ENCODE results near the gene C2CD3.

The C2CD3 gene

DNA sequence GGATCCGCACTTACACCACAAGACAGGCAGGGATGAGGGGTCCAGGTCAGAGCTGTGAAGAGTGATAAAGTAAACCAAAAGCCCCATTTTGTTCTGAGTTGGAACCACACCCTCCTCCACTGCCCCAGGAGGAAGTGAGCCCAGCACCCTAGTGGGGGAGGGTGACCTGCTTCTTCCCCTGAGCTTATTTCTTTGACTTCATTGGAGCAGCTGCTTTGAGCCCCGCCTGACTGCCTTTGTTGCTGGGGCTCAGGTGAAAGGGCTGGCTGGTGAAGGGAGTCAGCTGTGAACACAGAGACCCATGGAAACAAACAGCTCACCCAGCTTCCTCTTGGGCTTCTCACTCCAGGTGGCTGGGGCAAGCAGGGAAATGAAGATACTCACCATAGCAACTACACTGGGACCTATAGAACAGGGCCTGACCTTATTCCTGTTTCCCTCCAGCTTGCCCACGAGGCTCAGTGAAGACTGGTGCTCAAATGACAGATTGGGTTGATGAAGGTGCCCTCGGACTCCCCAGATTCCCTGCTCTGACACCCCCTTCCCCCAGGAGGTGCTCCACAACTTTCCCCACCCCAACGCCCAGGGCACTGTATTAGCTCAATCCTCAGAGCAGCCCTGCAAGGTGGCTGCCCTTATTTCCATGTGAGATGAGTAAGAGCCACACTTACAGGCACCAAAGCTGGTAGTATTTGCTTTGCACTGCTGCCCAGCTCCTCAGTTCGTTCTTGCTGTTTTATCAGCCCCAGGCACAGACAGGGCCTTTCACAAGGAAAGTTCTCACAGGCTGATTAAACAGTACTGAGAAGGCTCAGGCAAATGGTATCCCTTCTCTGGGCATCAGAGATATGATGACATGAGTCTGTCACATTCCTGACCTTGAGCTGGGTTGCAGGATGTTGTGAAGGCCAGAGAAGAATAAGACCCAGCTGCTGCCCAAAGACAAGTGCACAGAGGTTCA is 190.5 kb downstream of the C2CD3 start:
- peaks cover 53% of the 10 kb centered on the region for H3K36me3 ChIP-seq (ENCODE audit: control insufficient read depth, low read depth, low read length)
- H3K27ac ChIP-seq (ENCODE audit: low read length): no peak overlapping the region
- H3K27me3 ChIP-seq (ENCODE audit: control insufficient read depth, insufficient read depth, low read length): no peaks in the 10 kb centered on the region
- no peaks in the 10 kb centered on the region for H3K9me3 ChIP-seq (ENCODE audit: control insufficient read depth, low read depth, low read length)
- no peak overlapping the region for H3K4me3 ChIP-seq (ENCODE audit: low read length)
- H3K9ac ChIP-seq (ENCODE audit: low read length): no peak overlapping the region
- H3K4me1 ChIP-seq (ENCODE audit: control insufficient read depth, low read depth, low read length): peaks cover 23% of the 10 kb centered on the region

DNA sequence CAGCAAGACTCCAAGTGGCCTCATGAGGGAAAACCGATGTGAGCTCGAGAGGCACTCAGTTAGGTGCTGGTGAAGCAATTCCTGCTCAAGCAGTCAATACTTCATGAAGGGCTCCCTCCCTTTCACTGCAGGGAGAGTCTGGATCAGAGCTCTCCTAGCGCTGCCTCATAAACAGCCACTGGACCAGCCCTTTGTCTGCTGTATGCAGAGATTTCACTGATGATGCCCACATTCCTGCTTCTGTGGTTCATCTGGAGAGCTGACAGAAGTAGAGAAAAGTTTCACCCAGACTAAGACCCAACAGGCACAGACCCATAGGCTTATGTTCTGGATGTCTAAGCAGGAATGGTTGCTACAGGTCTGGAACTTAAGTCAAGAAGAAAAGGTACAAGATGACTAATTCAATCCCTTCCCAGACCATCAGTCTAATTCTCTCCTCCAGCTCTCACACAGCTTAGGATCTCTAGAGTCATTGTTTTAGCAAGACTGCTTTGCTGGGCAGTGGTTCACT is 192.2 kb downstream of the C2CD3 start:
- no peak overlapping the region for H3K27ac ChIP-seq (ENCODE audit: low read length)
- no peaks in the 10 kb centered on the region for H3K27me3 ChIP-seq (ENCODE audit: control insufficient read depth, insufficient read depth, low read length)
- no peaks in the 10 kb centered on the region for H3K9me3 ChIP-seq (ENCODE audit: control insufficient read depth, low read depth, low read length)
- H3K4me1 ChIP-seq (ENCODE audit: control insufficient read depth, low read depth, low read length): peaks cover 20% of the 10 kb centered on the region
- H3K36me3 ChIP-seq (ENCODE audit: control insufficient read depth, low read depth, low read length): peaks cover 57% of the 10 kb centered on the region
- H3K9ac ChIP-seq (ENCODE audit: low read length): no peak overlapping the region
- H3K4me3 ChIP-seq (ENCODE audit: low read length): no peak overlapping the region

DNA sequence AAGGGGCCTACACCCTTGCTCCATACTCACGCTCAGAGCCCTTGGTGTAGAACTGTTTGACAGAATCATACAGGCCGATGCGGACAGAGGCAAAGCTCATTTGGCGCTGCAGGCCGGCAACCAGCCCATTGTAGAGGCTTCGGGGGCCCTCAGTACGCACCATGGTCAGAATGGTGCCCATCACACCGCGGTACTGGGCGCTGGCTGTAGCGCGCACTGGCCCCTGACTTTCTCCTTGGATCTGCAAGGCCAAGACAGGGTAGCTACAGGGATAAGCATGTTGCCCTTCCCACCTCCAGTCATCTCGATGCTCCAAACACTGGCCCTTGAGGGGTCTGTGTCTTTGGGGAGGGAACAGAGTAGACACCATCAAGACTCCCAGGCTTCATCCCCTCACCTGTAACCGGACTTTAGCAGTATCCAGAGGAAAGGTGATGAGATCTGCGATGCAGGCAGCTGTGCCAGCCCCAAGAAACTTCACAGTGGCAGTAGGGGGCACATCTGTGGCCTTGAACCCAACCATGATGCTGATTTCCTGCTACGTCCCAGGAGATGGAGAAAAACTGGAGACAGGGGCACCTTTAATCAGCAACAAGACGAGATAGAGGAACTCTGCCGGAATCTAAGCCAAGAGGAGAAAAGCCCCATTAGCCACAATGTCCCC is 192.8 kb downstream of the C2CD3 start:
- no peak overlapping the region for H3K4me3 ChIP-seq (ENCODE audit: low read length)
- no peaks in the 10 kb centered on the region for H3K27me3 ChIP-seq (ENCODE audit: control insufficient read depth, insufficient read depth, low read length)
- H3K27ac ChIP-seq (ENCODE audit: low read length): no peak overlapping the region
- H3K36me3 ChIP-seq (ENCODE audit: control insufficient read depth, low read depth, low read length): peaks cover 57% of the 10 kb centered on the region
- no peak overlapping the region for H3K9ac ChIP-seq (ENCODE audit: low read length)
- no peaks in the 10 kb centered on the region for H3K9me3 ChIP-seq (ENCODE audit: control insufficient read depth, low read depth, low read length)
- H3K4me1 ChIP-seq (ENCODE audit: control insufficient read depth, low read depth, low read length): peaks cover 18% of the 10 kb centered on the region

DNA sequence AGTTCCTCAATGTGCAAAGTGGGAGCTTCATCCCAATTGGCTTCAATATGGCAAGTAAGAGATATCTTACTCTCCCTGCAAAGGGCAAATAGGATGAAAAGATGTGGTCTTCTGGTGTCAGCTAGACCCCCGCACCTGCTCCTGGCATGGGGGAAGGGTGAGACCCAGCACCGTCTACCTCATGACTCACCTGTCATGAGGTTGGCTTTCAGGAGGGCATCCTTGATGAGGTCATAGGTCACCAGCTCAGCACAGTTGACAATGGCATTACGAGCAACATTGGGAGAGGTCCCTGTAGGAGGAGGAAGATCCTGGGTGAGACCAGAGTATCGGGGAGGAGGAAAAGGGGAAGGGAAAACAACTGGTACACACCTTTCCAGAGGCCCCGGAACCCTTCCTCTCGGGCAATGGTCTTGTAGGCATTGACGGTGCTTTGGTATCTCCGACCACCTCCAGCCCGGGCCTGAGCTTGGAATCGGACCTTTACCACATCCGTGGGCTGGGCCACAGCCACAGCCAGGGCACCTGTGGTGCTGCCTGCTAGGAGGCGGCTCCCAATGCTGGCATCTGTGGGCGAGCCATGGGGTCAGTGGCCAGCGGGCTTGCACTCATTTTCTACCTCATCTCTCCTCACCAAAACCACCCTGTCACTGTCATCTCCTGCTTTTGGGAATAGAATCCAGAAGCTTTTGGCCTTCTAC is 194.2 kb downstream of the C2CD3 start:
- Histone ChIP-seq H3K9ac (ENCODE audit: low read length) (no peak overlapping the region), H3K9me3 (ENCODE audit: control insufficient read depth, low read depth, low read length) (no peaks in the 10 kb centered on the region), H3K36me3 (ENCODE audit: control insufficient read depth, low read depth, low read length) (peaks cover 57% of the 10 kb centered on the region), H3K4me1 (ENCODE audit: control insufficient read depth, low read depth, low read length) (peaks cover 15% of the 10 kb centered on the region), H3K27me3 (ENCODE audit: control insufficient read depth, insufficient read depth, low read length) (no peaks in the 10 kb centered on the region), H3K4me3 (ENCODE audit: low read length) (no peak overlapping the region), H3K27ac (ENCODE audit: low read length) (no peak overlapping the region)

DNA sequence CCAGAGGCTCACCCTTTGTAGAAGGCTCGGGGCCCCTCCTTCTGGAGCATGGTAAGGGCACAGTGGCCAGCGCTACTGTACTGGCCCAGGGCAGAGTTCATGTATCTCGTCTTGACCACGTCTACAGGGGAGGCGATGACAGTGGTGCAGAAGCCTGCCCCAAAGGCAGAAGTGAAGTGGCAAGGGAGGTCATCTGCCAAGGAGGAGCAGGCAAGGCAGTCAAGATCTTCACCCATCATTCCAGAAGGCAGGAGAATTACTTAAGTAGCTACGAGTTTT is 195.4 kb downstream of the C2CD3 start:
- peaks cover 4% of the 10 kb centered on the region for H3K4me1 ChIP-seq (ENCODE audit: control insufficient read depth, low read depth, low read length)
- H3K9me3 ChIP-seq (ENCODE audit: control insufficient read depth, low read depth, low read length): no peaks in the 10 kb centered on the region
- H3K27ac ChIP-seq (ENCODE audit: low read length): no peak overlapping the region
- H3K27me3 ChIP-seq (ENCODE audit: control insufficient read depth, insufficient read depth, low read length): no peaks in the 10 kb centered on the region
- no peak overlapping the region for H3K4me3 ChIP-seq (ENCODE audit: low read length)
- H3K36me3 ChIP-seq (ENCODE audit: control insufficient read depth, low read depth, low read length): peaks cover 50% of the 10 kb centered on the region
- no peak overlapping the region for H3K9ac ChIP-seq (ENCODE audit: low read length)

DNA sequence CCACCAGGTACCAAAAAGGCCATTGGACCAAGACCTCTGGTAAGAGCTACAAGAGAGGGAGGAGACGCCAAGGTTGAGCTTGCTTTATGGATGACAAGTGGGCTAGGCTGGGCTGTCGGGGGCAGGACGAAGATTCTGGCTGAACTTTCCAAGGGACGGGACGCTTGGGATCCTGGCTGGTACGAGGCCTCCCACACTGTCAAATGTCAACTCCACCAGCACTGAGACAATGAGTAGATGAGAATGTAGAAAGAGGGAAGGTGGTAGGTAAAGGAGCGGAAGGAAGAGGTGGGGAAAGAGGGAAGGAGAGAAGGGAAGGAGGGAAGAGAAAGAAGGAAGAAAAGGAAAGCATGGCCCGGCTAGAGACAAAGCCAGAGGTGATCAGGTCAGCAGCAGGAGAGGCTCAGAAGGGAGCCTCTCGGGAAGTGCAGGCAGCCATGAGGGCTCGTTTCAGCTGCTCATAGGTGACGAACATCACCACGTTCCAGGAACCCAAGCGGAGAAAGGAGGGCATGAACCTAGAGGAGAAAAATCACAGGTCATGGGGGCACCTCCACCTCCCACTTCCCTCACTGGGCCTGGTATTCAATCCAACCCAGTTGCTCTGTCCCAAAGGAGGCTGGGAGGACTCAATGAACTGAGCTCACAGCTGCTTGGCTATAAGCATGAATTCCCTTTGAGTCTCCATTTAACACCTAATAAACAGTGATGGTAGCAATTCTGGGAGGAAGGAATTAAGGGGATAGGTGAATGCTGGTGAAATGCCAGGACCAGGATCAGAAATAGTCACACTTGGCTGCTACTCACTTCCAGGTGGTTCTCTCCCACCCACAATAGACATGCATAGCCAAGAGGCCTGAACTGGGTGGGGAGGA is 196.0 kb downstream of the C2CD3 start:
- no peaks in the 10 kb centered on the region for H3K27me3 ChIP-seq (ENCODE audit: control insufficient read depth, insufficient read depth, low read length)
- H3K4me3 ChIP-seq (ENCODE audit: low read length): no peak overlapping the region
- no peak overlapping the region for H3K9ac ChIP-seq (ENCODE audit: low read length)
- H3K27ac ChIP-seq (ENCODE audit: low read length): no peak overlapping the region
- no peaks in the 10 kb centered on the region for H3K4me1 ChIP-seq (ENCODE audit: control insufficient read depth, low read depth, low read length)
- no peaks in the 10 kb centered on the region for H3K9me3 ChIP-seq (ENCODE audit: control insufficient read depth, low read depth, low read length)
- H3K36me3 ChIP-seq (ENCODE audit: control insufficient read depth, low read depth, low read length): peaks cover 47% of the 10 kb centered on the region

DNA sequence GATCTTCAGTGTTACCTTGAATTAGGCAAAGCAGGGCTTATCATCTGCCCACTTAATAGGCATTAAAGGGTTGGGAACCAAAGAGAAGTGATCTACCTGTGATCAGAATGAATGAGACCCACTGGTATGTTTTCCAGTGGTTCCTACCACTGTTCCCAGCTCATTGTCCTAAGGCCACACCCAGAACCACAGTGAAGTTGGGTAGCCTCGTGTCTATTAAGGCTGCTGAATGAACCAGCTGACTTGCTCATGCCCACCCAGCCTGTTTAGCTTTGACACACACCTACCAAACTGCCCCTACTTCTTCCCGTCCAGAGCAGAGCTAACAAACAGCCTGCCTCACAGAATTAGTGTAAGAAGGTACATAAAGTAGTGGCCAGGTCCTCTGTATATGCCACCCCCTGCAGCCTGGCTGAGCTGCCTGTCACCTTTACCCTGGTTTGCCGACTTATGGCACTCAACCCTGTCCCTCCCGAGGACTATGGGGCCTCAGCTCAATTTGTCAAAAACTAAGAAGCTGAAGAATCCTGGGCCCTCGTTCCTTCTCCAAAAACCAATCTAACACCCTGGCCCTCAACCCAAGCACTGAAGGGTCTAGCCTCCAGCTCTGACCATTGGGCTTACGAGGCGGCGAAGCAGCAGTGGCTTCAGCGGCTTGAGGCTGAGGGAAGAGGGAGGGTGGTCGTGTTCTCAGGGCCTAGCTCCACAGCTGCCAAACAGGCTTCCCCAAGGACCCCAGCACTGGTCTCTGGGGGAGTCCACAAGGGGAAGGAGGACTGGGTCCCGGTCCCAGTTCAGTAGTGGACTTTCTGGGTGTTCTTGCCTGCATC is 198.0 kb downstream of the C2CD3 start:
- Histone ChIP-seq H3K9ac (ENCODE audit: low read length) (no peak overlapping the region), H3K27ac (ENCODE audit: low read length) (no peak overlapping the region), H3K27me3 (ENCODE audit: control insufficient read depth, insufficient read depth, low read length) (no peaks in the 10 kb centered on the region), H3K36me3 (ENCODE audit: control insufficient read depth, low read depth, low read length) (peaks cover 30% of the 10 kb centered on the region), H3K9me3 (ENCODE audit: control insufficient read depth, low read depth, low read length) (no peaks in the 10 kb centered on the region), H3K4me3 (ENCODE audit: low read length) (no peak overlapping the region), H3K4me1 (ENCODE audit: control insufficient read depth, low read depth, low read length) (no peaks in the 10 kb centered on the region)

DNA sequence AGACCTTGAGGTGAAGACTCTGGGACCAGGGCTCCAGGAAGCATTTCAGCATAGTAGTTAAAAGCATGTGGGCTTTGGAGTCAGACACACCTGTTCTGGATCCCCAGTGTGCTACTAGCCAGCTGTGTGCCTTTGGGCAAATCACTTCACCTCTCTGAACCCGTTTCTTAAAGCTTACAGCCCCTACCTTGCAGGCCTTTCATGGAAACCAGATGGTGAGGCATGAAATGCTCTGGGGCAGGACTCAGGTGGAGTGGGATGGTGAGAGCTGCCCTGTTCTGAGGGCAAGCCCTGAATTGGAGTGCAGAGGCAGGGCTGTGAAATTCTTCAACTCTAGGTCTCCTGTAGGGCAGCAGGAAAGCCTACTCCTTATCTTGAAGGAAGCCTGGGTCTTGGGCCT is 198.6 kb downstream of the C2CD3 start:
- no peak overlapping the region for H3K9ac ChIP-seq (ENCODE audit: low read length)
- H3K4me1 ChIP-seq (ENCODE audit: control insufficient read depth, low read depth, low read length): no peaks in the 10 kb centered on the region
- H3K9me3 ChIP-seq (ENCODE audit: control insufficient read depth, low read depth, low read length): no peaks in the 10 kb centered on the region
- H3K4me3 ChIP-seq (ENCODE audit: low read length): no peak overlapping the region
- no peak overlapping the region for H3K27ac ChIP-seq (ENCODE audit: low read length)
- H3K27me3 ChIP-seq (ENCODE audit: control insufficient read depth, insufficient read depth, low read length): no peaks in the 10 kb centered on the region
- H3K36me3 ChIP-seq (ENCODE audit: control insufficient read depth, low read depth, low read length): peaks cover 23% of the 10 kb centered on the region

DNA sequence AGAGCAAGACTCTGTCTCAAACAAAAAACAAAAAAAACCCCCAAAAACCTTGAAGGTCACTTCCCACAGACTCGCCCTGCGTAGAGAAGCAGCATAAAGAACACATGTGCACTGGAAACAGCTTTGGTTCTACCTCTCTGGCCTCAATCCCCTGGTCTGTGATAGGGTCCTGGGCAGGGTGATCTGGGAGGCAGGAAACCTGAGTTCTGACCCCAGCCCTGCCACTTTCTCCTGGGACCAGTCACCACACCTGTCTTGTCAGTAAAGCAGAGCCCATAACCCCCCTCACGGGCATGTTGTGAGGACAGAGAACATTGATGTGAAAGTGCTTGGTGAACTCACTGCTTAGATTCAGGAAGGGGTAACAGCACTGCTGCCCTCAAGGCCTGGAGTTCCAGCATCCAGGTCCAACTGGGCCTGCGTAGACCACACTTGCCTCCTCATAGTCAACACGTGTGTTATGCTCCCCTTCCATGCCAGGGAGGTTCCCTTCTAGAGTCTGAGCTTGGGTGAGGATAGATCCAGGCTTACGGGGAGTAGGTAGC is 199.6 kb downstream of the C2CD3 start:
- no peaks in the 10 kb centered on the region for H3K9me3 ChIP-seq (ENCODE audit: control insufficient read depth, low read depth, low read length)
- no peak overlapping the region for H3K4me3 ChIP-seq (ENCODE audit: low read length)
- H3K36me3 ChIP-seq (ENCODE audit: control insufficient read depth, low read depth, low read length): peaks cover 14% of the 10 kb centered on the region
- no peaks in the 10 kb centered on the region for H3K27me3 ChIP-seq (ENCODE audit: control insufficient read depth, insufficient read depth, low read length)
- H3K4me1 ChIP-seq (ENCODE audit: control insufficient read depth, low read depth, low read length): no peaks in the 10 kb centered on the region
- no peak overlapping the region for H3K9ac ChIP-seq (ENCODE audit: low read length)
- no peak overlapping the region for H3K27ac ChIP-seq (ENCODE audit: low read length)

DNA sequence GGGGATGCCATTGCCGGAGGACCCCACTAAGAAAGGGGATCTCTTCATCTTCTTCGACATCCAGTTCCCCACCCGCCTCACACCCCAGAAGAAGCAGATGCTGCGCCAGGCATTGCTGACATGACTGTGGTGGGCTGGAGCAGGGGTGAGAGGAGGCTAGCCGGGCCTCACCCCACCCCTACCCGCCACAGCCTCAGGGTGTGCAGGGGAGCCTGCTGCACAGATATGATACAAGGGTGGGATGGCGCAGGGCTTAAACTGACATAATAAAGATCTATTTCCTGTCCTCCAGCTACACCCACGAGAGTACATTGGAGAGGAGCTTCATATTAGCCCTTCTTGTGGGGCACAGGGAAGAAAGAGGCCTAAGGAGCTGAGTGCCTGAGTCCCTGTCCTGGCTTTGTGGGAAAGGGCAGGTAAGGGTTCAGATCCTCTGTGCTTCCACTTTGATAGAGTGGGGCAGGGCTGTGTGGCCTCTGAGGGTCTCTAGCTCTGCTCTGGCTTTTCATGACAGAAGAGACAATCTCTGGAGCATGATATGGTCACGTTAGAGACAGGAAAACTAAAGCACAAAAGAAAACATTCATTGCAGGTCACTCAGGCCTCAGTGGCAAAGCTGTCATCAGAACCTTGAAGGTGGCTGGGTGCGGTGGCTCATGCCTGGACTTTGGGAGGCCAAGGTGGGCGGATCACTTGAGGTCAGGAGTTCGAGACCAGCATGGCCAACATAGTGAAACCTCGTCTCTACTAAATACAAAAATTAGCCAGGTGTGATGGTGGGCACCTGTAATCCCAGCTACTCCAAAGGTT is 200.6 kb downstream of the C2CD3 start:
- Histone ChIP-seq H3K9me3 (ENCODE audit: control insufficient read depth, low read depth, low read length) (no peaks in the 10 kb centered on the region), H3K27ac (ENCODE audit: low read length) (no peak overlapping the region), H3K4me1 (ENCODE audit: control insufficient read depth, low read depth, low read length) (no peaks in the 10 kb centered on the region), H3K27me3 (ENCODE audit: control insufficient read depth, insufficient read depth, low read length) (no peaks in the 10 kb centered on the region), H3K4me3 (ENCODE audit: low read length) (no peak overlapping the region), H3K36me3 (ENCODE audit: control insufficient read depth, low read depth, low read length) (peaks cover 4% of the 10 kb centered on the region), H3K9ac (ENCODE audit: low read length) (no peak overlapping the region)

All from iPS-18a (cell line).